NCI-H1105 (cell line): ENCODE data around the gene MBNL2.

Source experiments
- DNase-seq: peaks from one replicate; lab custom pipeline; 2025; lab: John Stamatoyannopoulos, UW

Gene MBNL2

DNA sequence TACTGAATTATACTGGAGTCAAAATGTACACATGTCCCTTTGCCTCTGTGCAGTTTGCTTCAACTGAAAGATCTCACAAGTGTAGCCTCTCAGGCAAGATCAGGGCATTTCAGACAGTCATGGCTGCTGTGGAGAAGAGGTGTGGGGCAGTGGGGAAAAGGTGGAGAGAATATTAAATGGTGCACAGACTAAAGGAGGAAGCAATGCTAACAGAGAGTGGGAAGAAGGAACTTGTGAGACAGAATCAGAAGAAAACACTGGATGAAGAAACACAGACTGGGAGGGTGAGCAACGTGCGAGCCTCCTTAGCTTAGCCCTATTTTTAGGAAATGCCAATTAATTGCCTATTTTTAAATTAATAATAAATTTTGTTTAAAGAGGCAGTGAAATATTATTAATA lies 162.2 kb downstream of the MBNL2 start:
- DNase-seq: no peak

- no peak for DNase-seq
Observed at GRCh38 chr13:97385146-97385545, 163.0 kb downstream of the MBNL2 start.

- no peak for DNase-seq
Observed at GRCh38 chr13:97385854-97386253, 163.7 kb downstream of the MBNL2 start.

DNA sequence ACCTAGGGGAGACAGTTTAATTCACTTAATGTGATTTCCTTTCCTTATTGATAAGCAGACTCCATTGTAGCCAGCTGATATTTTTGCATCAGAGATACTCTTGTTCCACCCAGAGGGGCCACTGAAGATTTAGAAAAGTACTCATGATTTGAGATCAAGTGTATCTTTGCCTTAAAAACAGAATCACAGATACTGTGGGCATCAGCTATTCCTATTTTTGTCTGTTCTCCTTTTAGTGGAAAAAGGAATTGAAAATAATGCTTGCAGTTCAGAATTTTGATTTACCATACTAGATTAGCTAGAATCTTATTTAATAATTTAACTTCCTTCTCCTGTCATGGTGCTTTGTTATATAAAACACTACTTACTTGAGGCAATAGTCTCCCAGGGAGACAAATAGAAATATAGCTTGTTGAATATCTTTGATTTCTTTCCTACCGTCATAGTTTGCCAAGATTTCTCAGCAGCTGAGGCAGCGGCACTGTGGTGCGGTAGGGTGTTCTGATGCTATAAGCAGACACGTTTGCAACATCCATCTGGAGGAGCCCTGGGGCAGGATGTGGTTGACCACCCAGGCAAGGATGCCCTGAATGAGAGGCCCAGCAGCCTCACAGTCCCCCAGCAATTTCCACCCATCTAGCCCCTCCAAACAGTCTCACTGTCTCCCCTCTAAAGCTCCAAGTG lies 164.8 kb downstream of the MBNL2 start:
- DNase-seq: no peak

GRCh38 chr13:97387485-97387839 lies 165.3 kb downstream of the MBNL2 start:
- no peak for DNase-seq

DNA sequence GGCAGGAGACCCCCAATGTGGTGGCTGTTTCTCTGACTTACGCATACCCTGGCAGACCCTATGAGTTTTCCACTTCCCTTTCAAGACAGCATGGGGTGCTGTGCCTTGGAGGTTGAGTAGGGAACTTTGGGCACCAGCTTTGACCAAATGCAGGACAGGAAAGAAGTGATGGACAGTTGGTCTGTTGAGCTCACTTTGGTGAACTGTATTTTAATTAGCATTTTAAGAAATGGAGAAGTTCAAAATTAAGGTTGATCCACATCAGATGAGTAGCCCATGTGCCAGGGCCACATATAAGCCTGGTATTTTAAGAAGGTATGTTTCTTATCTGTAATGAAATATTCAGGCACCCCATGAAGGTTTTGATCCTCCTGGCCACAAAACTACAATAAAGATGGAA lies 165.8 kb downstream of the MBNL2 start:
- no peak for DNase-seq

GRCh38 chr13:97388373-97388772 lies 166.2 kb downstream of the MBNL2 start:
- no peak for DNase-seq

DNA sequence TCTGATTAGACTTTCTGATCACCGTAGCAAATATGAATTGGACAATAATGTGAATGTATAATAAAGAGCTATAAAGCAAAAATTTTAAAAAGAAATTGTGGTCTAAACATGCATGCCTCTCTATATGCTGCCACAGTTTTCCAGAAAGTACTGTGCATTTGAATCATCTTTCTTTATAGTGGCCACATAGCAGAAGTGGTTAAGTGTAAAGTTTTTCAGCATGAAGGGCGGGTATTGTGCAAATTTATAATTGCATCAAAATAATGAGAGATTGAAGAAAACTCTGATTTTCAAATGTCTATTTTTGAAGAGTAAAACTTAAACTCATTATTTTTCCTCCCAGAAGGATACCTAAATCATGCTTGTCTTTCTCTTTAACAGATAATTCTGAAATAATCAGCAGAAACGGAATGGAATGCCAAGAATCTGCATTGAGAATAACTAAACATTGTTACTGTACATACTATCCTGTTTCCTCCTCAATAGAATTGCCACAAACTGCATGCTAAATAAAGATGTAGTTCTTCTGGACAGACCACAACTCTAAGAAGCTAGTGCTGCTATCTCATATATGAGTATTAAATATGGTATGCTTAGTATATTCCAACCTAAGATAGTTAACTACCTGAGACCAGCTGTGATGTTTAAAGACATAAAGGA lies 168.9 kb downstream of the MBNL2 start:
- DNase-seq: no peak

- no peak for DNase-seq
Observed at GRCh38 chr13:97392020-97392419, 169.9 kb downstream of the MBNL2 start.

- no peak for DNase-seq
Observed at GRCh38 chr13:97394542-97394941, 172.4 kb downstream of the MBNL2 start.

DNA sequence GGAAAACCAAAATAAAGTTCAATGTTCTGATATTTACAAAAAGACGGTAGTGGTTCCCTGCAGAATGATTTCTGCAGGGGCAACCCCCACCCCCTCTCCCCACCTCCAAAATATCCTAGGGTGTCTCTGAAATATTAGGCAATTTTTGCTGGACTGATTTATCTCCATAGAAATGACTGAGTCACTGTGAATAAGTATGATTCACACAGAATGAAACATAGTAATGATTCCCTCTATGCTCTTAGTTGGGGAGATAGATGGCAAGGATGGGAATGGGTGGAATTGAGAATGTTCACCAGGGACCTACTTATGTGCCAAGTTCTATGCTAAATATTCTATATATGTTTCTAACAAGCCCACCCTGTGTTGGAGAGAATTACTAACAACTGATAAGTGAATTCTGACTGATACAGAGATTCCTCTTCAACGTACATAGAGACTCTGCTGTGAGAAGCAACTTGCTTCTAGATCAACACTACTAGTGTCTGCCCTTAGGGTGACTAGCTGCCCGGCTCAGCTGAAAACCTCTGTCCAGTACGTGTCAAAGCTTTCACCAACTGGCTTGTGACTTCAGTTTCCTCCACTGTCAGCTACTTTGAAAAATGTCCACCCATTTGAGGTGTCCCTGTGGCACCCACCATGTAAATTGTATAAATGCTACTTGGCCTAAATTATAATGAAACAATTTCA lies 173.5 kb downstream of the MBNL2 start:
- DNase-seq: no peak

- no peak for DNase-seq
Observed at GRCh38 chr13:97397267-97397666, 175.1 kb downstream of the MBNL2 start.

DNA sequence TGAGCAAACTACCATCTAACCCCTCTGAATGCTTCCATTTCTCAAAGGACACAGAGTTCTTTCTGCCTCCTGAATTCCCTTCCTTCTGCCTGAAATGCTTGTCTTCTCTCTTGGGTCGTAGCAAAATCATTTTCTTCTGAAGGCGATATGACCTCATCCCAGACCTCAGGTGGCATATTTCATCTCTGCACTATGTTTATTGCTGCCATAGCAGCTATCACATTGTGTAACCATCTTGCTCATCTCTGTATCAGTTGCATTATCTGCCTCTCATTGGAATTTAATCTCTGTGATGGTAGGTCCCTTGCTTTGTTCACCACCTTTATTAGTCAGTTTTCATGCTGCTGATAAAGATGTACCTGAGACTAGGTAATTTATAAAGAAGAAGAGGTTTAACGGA lies 179.3 kb downstream of the MBNL2 start:
- DNase-seq: no peak

DNA sequence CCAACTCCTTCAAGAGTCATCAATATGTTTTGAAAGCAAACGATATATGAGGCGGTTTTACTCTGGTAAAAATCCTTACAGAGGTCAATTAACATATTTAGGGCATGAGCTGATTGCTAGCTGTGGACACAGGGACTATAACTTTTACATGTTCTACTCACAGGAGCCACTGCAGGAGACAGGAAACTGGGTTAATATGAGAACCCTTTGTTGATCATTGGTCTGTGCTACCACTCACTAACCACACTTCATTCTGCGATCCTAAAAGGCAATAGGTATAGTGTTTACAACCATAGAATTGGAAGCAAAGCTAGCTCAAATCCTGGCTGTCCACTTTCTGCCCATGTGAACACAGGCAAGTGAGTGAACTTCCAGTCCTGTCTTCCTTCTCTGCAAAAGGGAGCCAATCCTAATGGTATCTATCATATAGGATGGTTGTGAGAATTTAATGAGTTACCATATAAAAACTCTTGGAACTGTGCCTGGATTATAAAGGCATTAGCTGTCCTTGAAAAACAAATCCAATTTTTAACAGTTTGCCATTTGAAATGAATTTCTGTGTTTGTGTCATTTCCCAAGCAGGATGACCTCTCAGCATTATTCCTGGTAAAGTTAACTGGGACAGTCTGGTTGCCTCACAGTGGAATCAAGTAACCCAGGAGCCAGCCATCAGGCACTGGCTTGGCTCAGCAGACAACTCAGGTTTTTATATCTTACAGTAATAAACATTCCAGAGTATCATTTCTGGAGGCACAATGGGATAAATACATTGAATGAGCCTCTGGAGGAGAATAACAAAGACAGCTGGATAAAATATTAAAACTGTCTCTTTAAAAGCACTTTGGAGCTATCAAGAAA lies 182.0 kb downstream of the MBNL2 start:
- no peak for DNase-seq

- DNase-seq: no peak
Observed at GRCh38 chr13:97407540-97407939, 185.4 kb downstream of the MBNL2 start.

GRCh38 chr13:97408938-97409337 lies 186.8 kb downstream of the MBNL2 start:
- DNase-seq: no peak

- DNase-seq: no peak
Observed at GRCh38 chr13:97411984-97412383, 189.9 kb downstream of the MBNL2 start.

DNA sequence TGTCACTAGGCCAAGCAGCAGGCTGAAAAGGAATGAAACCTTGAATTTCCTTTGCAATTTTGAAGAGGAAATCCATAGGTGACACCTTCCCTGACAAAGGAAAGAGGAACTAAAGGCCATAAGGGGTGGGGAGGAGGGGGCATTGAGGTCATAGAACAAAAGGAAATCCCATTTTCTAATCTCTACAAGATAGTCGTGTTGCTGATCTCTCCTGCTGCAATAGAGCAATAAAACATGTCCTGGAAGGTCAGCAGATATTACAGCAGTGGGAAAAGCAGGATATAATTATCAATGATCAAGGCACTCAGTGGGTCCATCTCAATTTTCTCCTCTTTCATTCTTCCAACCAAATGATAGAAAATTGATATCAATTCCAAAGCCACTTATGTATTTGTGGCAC lies 191.6 kb downstream of the MBNL2 start:
- DNase-seq: no peak

DNA sequence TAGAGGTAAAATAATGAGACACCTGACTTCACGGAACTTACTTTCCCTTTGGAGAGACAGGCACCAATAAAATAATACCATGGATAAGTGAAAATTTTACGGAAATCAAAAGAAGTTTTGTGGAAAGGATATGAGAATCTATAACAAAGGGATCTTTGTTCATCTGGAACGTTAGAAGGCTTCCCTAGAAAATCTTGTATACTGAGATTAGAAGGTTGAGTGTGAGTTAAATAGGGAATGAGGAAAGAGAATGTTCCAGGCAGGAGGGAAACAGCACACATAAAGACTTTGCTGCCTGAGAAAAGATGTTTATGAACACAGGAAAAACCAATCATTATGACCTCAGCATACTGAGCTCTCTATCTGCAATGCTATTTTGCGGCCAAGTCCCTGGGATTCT lies 192.3 kb downstream of the MBNL2 start:
- no peak for DNase-seq

- no peak for DNase-seq
Observed at GRCh38 chr13:97417698-97418097, 195.6 kb downstream of the MBNL2 start.

GRCh38 chr13:97422118-97423054 lies 200.3 kb downstream of the MBNL2 start:
- DNase-seq: no peak
